GM23338 (cell line): ENCODE results near the gene SPINK8. TPM values are rescaled to one million over a fixed set of nuclear protein-coding genes. Genes with fewer than 3 reads are reported as not detected.
A peak's percentile ranks its signal among the peaks of the same experiment; 100 is the strongest.

Experiments
- ATAC-seq: fragments of 200-7000 bp; cut with Tn5 transposase; 3 replicates; pipeline ENCODE4 v1.9.1; 2020
- DNase-seq: peaks from one replicate; pipeline ENCODE4 v3.0.0-alpha.2; 2015; ENCODE audit warnings: low spot score
- H2AFZ ChIP-seq: fragments of 200-600 bp; sonication (generic); 2 replicates; pipeline ENCODE4 v1.8.0; 2016; ENCODE audit warnings: antibody characterized with exemption, mild to moderate bottlenecking, moderate library complexity
- H3F3A ChIP-seq: fragments of 200-600 bp; sonication (generic); replicated peaks from 2 replicates; pipeline ENCODE4 v1.8.0; 2017; ENCODE audit warnings: antibody characterized with exemption, mixed run types, low read depth
- H3K27ac ChIP-seq: fragments of 200-600 bp; sonication (generic); 2 replicates; pipeline ENCODE4 v1.6.1; 2016; ENCODE audit warnings: low read depth
- H3K27me3 ChIP-seq: fragments of 200-600 bp; sonication (generic); 2 replicates; pipeline ENCODE4 v1.8.0; 2016; ENCODE audit warnings: mild to moderate bottlenecking, mixed run types, moderate library complexity; ENCODE audit not compliant: insufficient read depth
- H3K36me3 ChIP-seq: fragments of 200-600 bp; sonication (generic); 2 replicates; pipeline ENCODE4 v1.8.0; 2016; ENCODE audit warnings: mild to moderate bottlenecking; ENCODE audit not compliant: insufficient read depth
- H3K4me1 ChIP-seq: fragments of 200-600 bp; sonication (generic); 2 replicates; pipeline ENCODE4 v1.8.0; 2016; ENCODE audit warnings: mild to moderate bottlenecking, moderate library complexity; ENCODE audit not compliant: insufficient read depth
- H3K4me2 ChIP-seq: fragments of 200-600 bp; sonication (generic); 2 replicates; pipeline ENCODE4 v1.7.1; 2017; ENCODE audit warnings: mixed run types
- H3K4me3 ChIP-seq: fragments of 200-600 bp; sonication (generic); 2 replicates; pipeline ENCODE4 v1.6.1; 2016; ENCODE audit warnings: mixed run types
- H3K79me2 ChIP-seq: fragments of 200-600 bp; sonication (generic); replicated peaks from 2 replicates; pipeline ENCODE4 v1.8.0; 2017; ENCODE audit warnings: mild to moderate bottlenecking; ENCODE audit not compliant: insufficient read depth
- H3K9me2 ChIP-seq: fragments of 200-600 bp; sonication (generic); 2 replicates; pipeline ENCODE4 v1.8.0; 2017; ENCODE audit not compliant: insufficient read depth
- H4K20me1 ChIP-seq: fragments of 200-600 bp; sonication (generic); replicated peaks from 2 replicates; pipeline ENCODE4 v1.8.0; 2017; ENCODE audit warnings: mild to moderate bottlenecking; ENCODE audit not compliant: insufficient read depth
- H3K27ac Mint-ChIP-seq: 2 replicates; pipeline ENCODE4 v1.8.0; 2020; ENCODE audit warnings: inconsistent platforms, mild to moderate bottlenecking, moderate library complexity, mixed read lengths
- H3K27me3 Mint-ChIP-seq: 3 replicates; pipeline ENCODE4 v1.8.0; 2022; ENCODE audit warnings: low read depth, mild to moderate bottlenecking, moderate library complexity, mixed read lengths, inconsistent platforms; ENCODE audit not compliant: insufficient read depth, poor library complexity
- H3K36me3 Mint-ChIP-seq: 3 replicates; pipeline ENCODE4 v1.8.0; 2021; ENCODE audit warnings: low read depth, mild to moderate bottlenecking, inconsistent platforms, moderate library complexity, mixed read lengths
- H3K4me1 Mint-ChIP-seq: 3 replicates; pipeline ENCODE4 v1.8.0; 2020; ENCODE audit warnings: mild to moderate bottlenecking, inconsistent platforms, mixed read lengths
- H3K4me3 Mint-ChIP-seq: 3 replicates; pipeline ENCODE4 v1.8.0; 2021; ENCODE audit warnings: moderate library complexity, mild to moderate bottlenecking, inconsistent platforms, mixed read lengths
- H3K9me3 Mint-ChIP-seq: 3 replicates; pipeline ENCODE4 v1.8.0; 2020; ENCODE audit warnings: moderate library complexity, mild to moderate bottlenecking, inconsistent platforms, mixed read lengths
- CREB1 ChIP-seq: fragments of 250-450 bp; sonication (Bioruptor Pico); IDR thresholded peaks from 2 replicates; pipeline ENCODE4 v1.5.0; 2020; ENCODE audit warnings: low read depth, mild to moderate bottlenecking, moderate library complexity
- EZH2 ChIP-seq: fragments of 200-600 bp; sonication (generic); IDR thresholded peaks from one replicate; pipeline ENCODE4 v1.8.0; 2017; ENCODE audit warnings: antibody characterized with exemption, mild to moderate bottlenecking, low read depth; ENCODE audit not compliant: unreplicated experiment
- EZH2phosphoT487 ChIP-seq: fragments of 200-600 bp; sonication (generic); IDR thresholded peaks from one replicate; pipeline ENCODE4 v1.8.1; 2018; ENCODE audit warnings: antibody characterized with exemption; ENCODE audit not compliant: unreplicated experiment
- JUNB ChIP-seq: IDR thresholded peaks from one replicate; pipeline ENCODE4 v1.6.1; 2016; ENCODE audit warnings: antibody characterized with exemption; ENCODE audit not compliant: unreplicated experiment
- POLR2AphosphoS5 ChIP-seq: IDR thresholded peaks from 2 replicates; pipeline ENCODE4 v1.6.1; 2016; ENCODE audit warnings: antibody characterized with exemption, low read depth
- STAT1 ChIP-seq: IDR thresholded peaks from one replicate; pipeline ENCODE4 v1.6.1; 2016; ENCODE audit warnings: antibody characterized with exemption; ENCODE audit not compliant: unreplicated experiment
- polyA plus RNA-seq: library from polyadenylated mRNA; unstranded; fragments of >200 nt; fragmentation: Nextera tagmentation; extraction: Ambion mirVana; gene quantifications from 2 replicates; pipeline ENCODE4 v1.2.1, GENCODE V29; 2016
- total RNA-seq: library from RNA; depleted of rRNA; stranded (reverse); fragments of >200 nt; shearing (Covaris generic); gene quantifications from 2 replicates; pipeline ENCODE4 v1.2.3, GENCODE V29; 2014
- TF ChIP-seq, protein P1 (sequence below): IDR thresholded peaks from 2 replicates; pipeline ENCODE4 v1.6.1; 2016; ENCODE audit warnings: antibody characterized with exemption

Gene SPINK8
- total and polyA plus RNA-seq, 2 experiments from 2014 or later: not detected

DNA sequence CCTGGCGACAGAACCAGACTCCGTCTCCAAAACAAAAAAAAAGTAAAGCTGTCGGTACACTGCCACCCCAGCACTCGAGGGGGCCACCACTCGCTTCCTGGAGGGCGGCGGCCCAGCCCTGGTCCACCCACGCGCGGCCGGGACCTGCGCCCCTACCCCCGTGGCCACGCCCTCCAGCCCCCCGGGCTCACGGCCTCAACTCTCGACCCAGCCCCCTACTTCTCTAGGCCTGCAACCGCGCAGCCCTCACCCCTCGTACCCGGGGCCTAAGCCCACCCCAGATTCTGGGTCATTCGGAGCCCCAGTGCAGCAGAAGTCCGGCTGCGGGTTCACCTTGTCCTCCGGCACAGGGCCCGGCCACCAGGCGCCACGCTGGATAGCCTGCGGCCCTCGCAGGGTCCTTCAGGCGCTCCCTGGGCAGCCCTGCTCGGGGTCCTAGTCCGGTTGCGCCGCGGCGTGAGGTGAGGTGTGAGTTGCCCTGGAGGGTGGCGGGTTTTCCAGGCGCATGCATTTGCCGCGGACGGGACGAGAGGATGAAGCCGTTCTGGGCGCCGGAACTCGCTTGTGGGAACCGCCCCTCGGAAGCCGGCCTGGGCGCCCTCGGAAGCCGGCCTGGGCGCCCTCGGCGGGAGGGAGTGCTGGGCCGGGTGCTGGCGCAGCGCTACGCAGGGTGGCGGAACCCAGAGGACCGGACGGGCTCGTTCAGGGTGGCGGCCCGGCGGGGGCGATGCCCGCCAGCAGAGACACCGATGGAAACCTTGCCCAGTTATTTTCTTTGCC, 32.3 kb downstream of the SPINK8 start, which contains the start of gene NME6:
Gene NME6, minus strand, starts transcription at position 348 of the 780 bp plus-strand sequence.
- Mint-ChIP-seq H3K27ac (peak within 1 kb of the TSS; percentile 95), H3K36me3 (peaks cover 13% of the 10 kb centered on the region), H3K4me3 (peak within 1 kb of the TSS; percentile 84), H3K27me3 (peaks cover 2% of the 10 kb centered on the region), H3K4me1 (peaks cover 13% of the 10 kb centered on the region; the same call in 2 of the 3 replicates), H3K9me3 (no peaks in the 10 kb centered on the region)
- peaks cover 11% of the 10 kb centered on the region for H3K4me1 ChIP-seq
- H3F3A ChIP-seq: peaks cover 4% of the 10 kb centered on the region; the same call in 1 of the 2 replicates
- no peaks in the 10 kb centered on the region for H3K9me2 ChIP-seq
- peak within 1 kb of the TSS; percentile 79 for H3K4me3 ChIP-seq
- DNase-seq (peak; percentile 92), ATAC-seq (peak; percentile 96)
- H3K27me3 ChIP-seq: peaks cover 1% of the 10 kb centered on the region
- TF ChIP-seq EZH2phosphoT487: no peak
- peak; percentile 82 for TF ChIP-seq CREB1 (CRISPR knock-in tag)
- TF ChIP-seq JUNB: no peak
- TF ChIP-seq, protein P1, sequence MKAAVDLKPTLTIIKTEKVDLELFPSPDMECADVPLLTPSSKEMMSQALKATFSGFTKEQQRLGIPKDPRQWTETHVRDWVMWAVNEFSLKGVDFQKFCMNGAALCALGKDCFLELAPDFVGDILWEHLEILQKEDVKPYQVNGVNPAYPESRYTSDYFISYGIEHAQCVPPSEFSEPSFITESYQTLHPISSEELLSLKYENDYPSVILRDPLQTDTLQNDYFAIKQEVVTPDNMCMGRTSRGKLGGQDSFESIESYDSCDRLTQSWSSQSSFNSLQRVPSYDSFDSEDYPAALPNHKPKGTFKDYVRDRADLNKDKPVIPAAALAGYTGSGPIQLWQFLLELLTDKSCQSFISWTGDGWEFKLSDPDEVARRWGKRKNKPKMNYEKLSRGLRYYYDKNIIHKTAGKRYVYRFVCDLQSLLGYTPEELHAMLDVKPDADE: peak; percentile 72
- peak; percentile 95 for TF ChIP-seq POLR2AphosphoS5
- H4K20me1 ChIP-seq: no peaks in the 10 kb centered on the region
- H3K36me3 ChIP-seq: no peaks in the 10 kb centered on the region; the same call in 1 of the 2 replicates
- H3K4me2 ChIP-seq: peak within 1 kb of the TSS; percentile 89
- H3K79me2 ChIP-seq: no peaks in the 10 kb centered on the region; the same call in 1 of the 2 replicates
- H2AFZ ChIP-seq: peak within 1 kb of the TSS; percentile 99
- peak within 1 kb of the TSS; percentile 95 for H3K27ac ChIP-seq

DNA sequence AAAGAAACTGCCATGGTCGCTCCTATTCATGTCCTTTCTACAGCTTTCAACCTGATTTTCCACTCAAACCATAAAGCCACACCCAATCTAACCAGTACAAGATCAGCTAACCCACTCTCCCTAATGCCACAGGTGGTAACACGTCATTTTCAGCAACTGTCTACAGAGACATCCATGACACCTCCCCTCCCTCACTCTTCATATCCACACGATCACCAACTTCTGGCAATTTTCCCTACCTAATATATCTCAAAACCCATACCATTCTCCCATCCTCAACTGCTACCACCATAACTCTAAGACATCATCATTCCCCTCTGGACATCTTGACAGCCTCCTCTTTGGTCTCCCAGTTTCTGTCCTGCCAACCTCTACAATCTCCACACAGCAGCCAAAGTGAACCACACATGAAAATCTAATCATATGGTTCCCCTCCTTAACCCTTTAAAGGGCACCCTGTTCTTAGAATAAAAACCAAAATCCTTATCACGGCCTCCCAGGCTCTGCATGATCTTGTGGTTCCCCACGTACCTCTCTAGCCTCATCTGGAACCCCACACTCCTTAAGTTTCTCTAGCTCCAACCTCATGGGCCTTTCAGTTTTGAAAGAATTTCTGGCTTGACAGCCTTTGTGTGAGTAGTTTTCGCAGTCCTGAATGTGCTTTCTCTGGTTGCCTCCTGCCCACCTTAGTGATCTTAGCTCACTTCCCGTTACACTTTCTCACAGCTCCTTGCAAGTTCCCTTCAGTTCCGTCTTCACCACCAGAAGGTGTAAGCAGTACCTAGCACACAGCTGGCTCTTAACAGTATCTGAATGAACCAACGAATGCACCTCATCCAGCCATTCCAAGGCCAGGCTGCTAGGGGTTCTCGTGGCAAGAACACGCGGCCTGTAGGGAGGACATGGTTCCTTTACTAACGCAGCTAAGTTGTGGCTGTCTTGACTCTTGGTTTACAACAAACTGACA, 33.4 kb downstream of the SPINK8 start:
- Mint-ChIP-seq H3K4me1 (peaks cover 13% of the 10 kb centered on the region; the same call in 2 of the 3 replicates), H3K4me3 (peak overlapping the region; percentile 84), H3K9me3 (no peaks in the 10 kb centered on the region), H3K36me3 (peaks cover 19% of the 10 kb centered on the region), H3K27me3 (peaks cover 2% of the 10 kb centered on the region), H3K27ac (no peak overlapping the region)
- TF ChIP-seq EZH2phosphoT487 (no peak), EZH2 (no peak), STAT1 (no peak)
- Histone ChIP-seq H3K27ac (no peak overlapping the region), H3F3A (peaks cover 4% of the 10 kb centered on the region; the same call in 1 of the 2 replicates), H2AFZ (peak overlapping the region; percentile 95; the same call in 1 of the 2 replicates), H4K20me1 (no peaks in the 10 kb centered on the region; the same call in 1 of the 2 replicates), H3K4me1 (peaks cover 11% of the 10 kb centered on the region), H3K9me2 (no peaks in the 10 kb centered on the region), H3K4me3 (peak overlapping the region; percentile 79), H3K79me2 (no peaks in the 10 kb centered on the region; the same call in 1 of the 2 replicates), H3K27me3 (no peaks in the 10 kb centered on the region), H3K36me3 (no peaks in the 10 kb centered on the region; the same call in 1 of the 2 replicates), H3K4me2 (peak overlapping the region; percentile 89)
- DNase-seq: peak; percentile 49
- ATAC-seq: peak; percentile 11
